Measurements from ENCODE around the gene TEAD1.

TEAD1 gene

DNA sequence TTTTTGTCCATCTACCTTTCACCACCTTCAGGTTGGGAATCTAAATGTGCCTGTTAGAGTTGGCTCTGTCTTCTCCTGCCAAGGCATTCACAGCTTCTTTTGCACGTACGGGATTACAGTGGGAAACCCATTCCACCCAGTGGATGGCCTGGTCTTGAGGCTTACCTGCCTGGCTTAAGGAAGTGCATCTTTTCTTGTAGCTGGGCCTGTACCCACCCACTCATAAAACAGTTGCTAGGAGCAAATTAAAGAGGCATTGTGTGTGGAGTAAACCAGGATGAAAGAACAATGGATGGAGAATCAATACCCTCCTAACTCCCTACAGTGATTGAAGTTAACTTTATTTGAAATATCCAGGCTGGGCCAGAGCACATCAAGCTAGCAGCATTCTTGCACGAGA, 71.6 kb downstream of the TEAD1 start:
- no peak for DNase-seq (ENCODE audit: low read depth)
- TF ChIP-seq, protein P1, sequence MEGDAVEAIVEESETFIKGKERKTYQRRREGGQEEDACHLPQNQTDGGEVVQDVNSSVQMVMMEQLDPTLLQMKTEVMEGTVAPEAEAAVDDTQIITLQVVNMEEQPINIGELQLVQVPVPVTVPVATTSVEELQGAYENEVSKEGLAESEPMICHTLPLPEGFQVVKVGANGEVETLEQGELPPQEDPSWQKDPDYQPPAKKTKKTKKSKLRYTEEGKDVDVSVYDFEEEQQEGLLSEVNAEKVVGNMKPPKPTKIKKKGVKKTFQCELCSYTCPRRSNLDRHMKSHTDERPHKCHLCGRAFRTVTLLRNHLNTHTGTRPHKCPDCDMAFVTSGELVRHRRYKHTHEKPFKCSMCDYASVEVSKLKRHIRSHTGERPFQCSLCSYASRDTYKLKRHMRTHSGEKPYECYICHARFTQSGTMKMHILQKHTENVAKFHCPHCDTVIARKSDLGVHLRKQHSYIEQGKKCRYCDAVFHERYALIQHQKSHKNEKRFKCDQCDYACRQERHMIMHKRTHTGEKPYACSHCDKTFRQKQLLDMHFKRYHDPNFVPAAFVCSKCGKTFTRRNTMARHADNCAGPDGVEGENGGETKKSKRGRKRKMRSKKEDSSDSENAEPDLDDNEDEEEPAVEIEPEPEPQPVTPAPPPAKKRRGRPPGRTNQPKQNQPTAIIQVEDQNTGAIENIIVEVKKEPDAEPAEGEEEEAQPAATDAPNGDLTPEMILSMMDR (IDR thresholded peaks at IDR 0.05; ENCODE audit: control insufficient read depth, insufficient read depth, low read depth, low read length, missing control alignments): no peak
- H3K4me3 ChIP-seq (ENCODE audit: control insufficient read depth, low read depth, low read length): no peak overlapping the region

DNA sequence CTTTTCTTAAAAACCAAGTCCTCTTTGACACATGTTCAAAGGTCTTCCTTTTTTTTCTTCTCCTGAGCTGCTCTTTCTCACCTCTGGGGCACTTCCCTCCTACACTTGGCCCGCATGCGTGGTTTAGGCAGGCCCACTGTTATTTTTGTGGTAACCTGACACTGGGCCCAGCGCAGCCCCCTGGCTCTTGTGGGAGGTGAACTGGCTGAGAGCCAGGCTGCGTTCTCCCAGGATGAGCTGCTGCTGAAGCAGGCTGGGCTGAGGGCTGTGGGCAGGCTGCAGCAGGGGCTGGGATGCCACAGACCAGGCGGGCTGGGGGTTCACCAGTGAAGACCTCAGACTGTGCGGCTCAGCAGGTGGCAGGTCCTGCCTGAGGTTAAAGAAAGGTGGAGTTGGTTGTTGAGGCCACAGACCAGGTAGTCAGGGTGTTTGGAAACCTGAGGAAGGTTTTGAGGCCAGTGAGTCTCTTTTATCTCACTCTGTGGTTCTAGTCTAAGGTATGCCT, 72.4 kb downstream of the TEAD1 start:
- DNase-seq (ENCODE audit: low read depth): no peak
- no peak overlapping the region for H3K4me3 ChIP-seq (ENCODE audit: control insufficient read depth, low read depth, low read length)
- TF ChIP-seq, protein P1 (IDR thresholded peaks at IDR 0.05; ENCODE audit: control insufficient read depth, insufficient read depth, low read depth, low read length, missing control alignments): no peak

DNA sequence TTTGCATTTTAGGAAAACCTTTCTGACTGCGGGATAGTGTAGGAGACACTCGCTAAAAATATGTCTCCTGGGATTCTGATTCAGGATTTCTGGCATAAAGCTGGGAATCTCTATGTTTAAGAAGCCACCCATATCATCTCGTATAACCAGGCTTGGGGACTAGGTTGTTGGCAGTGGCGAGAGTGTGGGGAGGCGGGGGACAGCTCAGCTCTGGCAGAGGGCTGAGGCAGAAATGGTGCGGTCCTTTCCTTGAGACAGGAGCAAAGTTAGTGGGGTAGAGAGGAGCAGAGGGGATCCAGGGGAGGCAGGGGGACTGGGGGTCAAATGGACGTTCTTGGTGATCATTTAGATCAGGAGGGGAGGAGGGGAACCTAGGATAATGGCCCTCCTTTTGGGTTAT, 74.3 kb downstream of the TEAD1 start:
- no peak overlapping the region for H3K4me3 ChIP-seq (ENCODE audit: control insufficient read depth, low read depth, low read length)
- TF ChIP-seq, protein P1 (IDR thresholded peaks at IDR 0.05; ENCODE audit: control insufficient read depth, insufficient read depth, low read depth, low read length, missing control alignments): no peak
- DNase-seq (ENCODE audit: low read depth): no peak

DNA sequence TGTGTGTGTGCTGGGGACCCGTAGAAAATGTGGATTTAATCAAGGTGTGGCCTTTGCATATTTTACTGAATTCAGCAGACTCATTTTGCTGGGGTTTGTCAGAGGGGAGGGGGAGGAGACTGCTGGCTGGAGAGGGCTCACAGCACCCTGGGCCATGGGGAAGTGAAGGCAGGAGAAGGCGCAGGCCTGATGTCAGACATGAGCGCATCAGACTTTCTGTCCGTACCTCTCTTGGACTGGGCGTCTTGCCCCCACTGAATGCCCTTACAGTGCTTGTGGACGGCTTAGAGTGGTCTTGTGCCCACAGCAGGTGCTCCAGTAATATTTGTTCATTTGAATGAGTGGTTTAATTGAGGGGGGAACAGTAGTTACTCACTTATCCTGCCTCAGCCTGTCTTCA, 75.2 kb downstream of the TEAD1 start:
- no peak for DNase-seq (ENCODE audit: low read depth)
- H3K4me3 ChIP-seq (ENCODE audit: control insufficient read depth, low read depth, low read length): no peak overlapping the region
- TF ChIP-seq, protein P1 (IDR thresholded peaks at IDR 0.05; ENCODE audit: control insufficient read depth, insufficient read depth, low read depth, low read length, missing control alignments): no peak

DNA sequence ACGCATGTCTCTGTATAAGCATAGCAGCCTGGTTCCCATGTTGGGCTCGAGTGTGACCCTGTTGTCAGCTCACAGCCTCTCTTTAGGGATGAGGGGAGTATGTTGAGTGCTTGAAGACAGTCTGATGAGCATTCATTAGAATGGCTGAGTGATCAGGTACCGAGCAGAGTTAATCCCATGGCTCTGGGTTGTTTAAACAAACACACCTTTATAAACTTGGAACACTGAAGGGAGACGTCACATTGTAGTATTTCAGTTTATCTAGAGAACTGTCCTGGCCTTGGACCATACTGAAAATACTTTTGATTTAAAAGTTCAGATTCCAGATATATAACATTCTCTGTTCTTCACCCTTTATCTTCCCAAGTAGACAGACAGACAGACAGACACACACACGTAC, 76.0 kb downstream of the TEAD1 start:
- no peak for DNase-seq (ENCODE audit: low read depth)
- TF ChIP-seq, protein P1 (IDR thresholded peaks at IDR 0.05; ENCODE audit: control insufficient read depth, insufficient read depth, low read depth, low read length, missing control alignments): no peak
- H3K4me3 ChIP-seq (ENCODE audit: control insufficient read depth, low read depth, low read length): no peak overlapping the region

DNA sequence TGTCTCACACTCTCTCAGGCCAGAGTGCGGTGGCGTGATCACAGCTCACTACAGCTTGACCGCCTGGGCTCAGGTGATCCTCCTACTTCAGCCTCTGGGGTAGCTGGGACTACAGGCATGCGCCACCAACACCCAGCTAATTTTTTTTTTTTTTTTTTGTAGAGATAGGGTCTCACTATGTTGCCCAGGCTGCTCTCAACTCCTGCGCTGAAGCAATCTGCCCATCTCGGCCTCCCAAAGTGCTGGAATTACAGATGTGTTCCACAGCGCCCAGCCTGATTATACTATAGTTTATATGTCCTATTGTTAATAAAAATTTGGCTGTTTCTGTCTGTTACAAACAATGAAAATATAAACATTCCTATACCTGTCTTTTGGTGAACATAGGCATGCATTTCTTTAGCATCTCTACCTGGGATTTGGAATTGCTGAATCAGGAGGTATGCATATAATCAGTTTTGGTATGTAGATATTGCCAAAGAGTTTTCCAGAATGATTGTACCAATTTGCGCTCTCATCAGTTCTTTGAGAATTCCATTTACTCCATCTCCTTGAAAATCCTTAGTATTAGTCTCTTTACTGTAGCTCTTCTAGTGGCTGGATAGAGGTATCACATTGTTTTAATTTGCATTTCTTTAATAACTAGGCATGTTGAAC, 78.8 kb downstream of the TEAD1 start:
- TF ChIP-seq, protein P1 (IDR thresholded peaks at IDR 0.05; ENCODE audit: control insufficient read depth, insufficient read depth, low read depth, low read length, missing control alignments): no peak
- DNase-seq (ENCODE audit: low read depth): no peak
- no peak overlapping the region for H3K4me3 ChIP-seq (ENCODE audit: control insufficient read depth, low read depth, low read length)
